ENCODE measurements around the gene RASEF. TPM values are rescaled to one million over a fixed set of nuclear protein-coding genes. Genes with fewer than 3 reads are reported as not detected.
A peak's percentile ranks its signal among the peaks of the same experiment; 100 is the strongest.
"Not testable (repeated sequence)": the region's sequence is repeated elsewhere in the genome, so short reads cannot be mapped to it uniquely, and the experiment has no call there.

The RASEF gene
- polyA plus RNA-seq, 2 of the 4 experiments (the other 2 are of a cell fraction): 5.1 to 8.8 TPM

DNA sequence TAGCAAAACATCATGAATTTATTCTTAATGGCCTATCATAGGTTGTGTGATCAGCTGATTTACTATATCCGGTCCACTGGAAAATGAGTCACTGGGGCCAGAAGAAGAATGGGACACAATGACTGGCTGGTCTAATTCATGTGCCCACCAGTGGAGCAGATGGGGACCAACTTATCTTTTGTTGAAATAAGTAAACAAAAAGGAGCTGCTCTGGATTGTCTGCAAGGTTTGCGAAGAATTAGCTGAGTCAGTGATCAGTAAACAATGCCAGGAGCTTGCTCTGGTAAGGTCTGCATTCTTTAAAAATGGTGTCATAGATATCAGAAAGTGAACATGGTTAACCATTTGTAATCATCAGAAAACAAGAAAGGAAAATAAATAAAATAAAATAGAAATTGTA, 128.0 kb downstream of the RASEF start (continued):
- TF ChIP-seq CBX8 (IDR thresholded peaks at IDR 0.05) (no peak), CEBPB (IDR thresholded peaks at IDR 0.05) (peak; percentile 38 to 78; a peak in 2 of 4 replicates), JUNB (IDR thresholded peaks at IDR 0.05) (peak; percentile 98), CBX2 (IDR thresholded peaks at IDR 0.05; ENCODE audit: borderline replicate concordance, low read depth) (no peak), GATA3 (IDR thresholded peaks at IDR 0.05; ENCODE audit: borderline replicate concordance) (peak; percentile 91), KDM1A (IDR thresholded peaks at IDR 0.05; ENCODE audit: low read depth) (no peak), MYC (IDR thresholded peaks at IDR 0.05; ENCODE audit: borderline replicate concordance, low read length) (no peak), RAD21 (conservative IDR thresholded peaks at IDR 0.05 in 1 of 2, IDR thresholded peaks at IDR 0.05 in 1 of 2) (peak in 1 of 2 experiments; percentile 46; a peak in 3 of 5 replicates), HOXA7 (CRISPR knock-in tag; IDR thresholded peaks at IDR 0.05) (no peak), EHF (CRISPR knock-in tag; IDR thresholded peaks at IDR 0.05) (no peak), FOSL2 (IDR thresholded peaks at IDR 0.05) (peak; percentile 96), FOSL2 (CRISPR knock-in tag; IDR thresholded peaks at IDR 0.05) (peak; percentile 94)
- TF ChIP-seq, protein P1, sequence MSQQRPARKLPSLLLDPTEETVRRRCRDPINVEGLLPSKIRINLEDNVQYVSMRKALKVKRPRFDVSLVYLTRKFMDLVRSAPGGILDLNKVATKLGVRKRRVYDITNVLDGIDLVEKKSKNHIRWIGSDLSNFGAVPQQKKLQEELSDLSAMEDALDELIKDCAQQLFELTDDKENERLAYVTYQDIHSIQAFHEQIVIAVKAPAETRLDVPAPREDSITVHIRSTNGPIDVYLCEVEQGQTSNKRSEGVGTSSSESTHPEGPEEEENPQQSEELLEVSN (IDR thresholded peaks at IDR 0.05; ENCODE audit: borderline replicate concordance, low read depth): no peak
- TF ChIP-seq, protein P2, sequence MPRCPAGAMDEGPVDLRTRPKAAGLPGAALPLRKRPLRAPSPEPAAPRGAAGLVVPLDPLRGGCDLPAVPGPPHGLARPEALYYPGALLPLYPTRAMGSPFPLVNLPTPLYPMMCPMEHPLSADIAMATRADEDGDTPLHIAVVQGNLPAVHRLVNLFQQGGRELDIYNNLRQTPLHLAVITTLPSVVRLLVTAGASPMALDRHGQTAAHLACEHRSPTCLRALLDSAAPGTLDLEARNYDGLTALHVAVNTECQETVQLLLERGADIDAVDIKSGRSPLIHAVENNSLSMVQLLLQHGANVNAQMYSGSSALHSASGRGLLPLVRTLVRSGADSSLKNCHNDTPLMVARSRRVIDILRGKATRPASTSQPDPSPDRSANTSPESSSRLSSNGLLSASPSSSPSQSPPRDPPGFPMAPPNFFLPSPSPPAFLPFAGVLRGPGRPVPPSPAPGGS (IDR thresholded peaks at IDR 0.05): peak; percentile 84; the same call in 1 of the 3 replicates
- TF ChIP-seq, protein P3, sequence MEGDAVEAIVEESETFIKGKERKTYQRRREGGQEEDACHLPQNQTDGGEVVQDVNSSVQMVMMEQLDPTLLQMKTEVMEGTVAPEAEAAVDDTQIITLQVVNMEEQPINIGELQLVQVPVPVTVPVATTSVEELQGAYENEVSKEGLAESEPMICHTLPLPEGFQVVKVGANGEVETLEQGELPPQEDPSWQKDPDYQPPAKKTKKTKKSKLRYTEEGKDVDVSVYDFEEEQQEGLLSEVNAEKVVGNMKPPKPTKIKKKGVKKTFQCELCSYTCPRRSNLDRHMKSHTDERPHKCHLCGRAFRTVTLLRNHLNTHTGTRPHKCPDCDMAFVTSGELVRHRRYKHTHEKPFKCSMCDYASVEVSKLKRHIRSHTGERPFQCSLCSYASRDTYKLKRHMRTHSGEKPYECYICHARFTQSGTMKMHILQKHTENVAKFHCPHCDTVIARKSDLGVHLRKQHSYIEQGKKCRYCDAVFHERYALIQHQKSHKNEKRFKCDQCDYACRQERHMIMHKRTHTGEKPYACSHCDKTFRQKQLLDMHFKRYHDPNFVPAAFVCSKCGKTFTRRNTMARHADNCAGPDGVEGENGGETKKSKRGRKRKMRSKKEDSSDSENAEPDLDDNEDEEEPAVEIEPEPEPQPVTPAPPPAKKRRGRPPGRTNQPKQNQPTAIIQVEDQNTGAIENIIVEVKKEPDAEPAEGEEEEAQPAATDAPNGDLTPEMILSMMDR (IDR thresholded peaks at IDR 0.05): no peak
- TF ChIP-seq, protein P4, sequence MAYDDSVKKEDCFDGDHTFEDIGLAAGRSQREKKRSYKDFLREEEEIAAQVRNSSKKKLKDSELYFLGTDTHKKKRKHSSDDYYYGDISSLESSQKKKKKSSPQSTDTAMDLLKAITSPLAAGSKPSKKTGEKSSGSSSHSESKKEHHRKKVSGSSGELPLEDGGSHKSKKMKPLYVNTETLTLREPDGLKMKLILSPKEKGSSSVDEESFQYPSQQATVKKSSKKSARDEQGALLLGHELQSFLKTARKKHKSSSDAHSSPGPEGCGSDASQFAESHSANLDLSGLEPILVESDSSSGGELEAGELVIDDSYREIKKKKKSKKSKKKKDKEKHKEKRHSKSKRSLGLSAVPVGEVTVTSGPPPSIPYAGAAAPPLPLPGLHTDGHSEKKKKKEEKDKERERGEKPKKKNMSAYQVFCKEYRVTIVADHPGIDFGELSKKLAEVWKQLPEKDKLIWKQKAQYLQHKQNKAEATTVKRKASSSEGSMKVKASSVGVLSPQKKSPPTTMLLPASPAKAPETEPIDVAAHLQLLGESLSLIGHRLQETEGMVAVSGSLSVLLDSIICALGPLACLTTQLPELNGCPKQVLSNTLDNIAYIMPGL (CRISPR knock-in tag; IDR thresholded peaks at IDR 0.05; ENCODE audit: borderline replicate concordance): no peak

DNA sequence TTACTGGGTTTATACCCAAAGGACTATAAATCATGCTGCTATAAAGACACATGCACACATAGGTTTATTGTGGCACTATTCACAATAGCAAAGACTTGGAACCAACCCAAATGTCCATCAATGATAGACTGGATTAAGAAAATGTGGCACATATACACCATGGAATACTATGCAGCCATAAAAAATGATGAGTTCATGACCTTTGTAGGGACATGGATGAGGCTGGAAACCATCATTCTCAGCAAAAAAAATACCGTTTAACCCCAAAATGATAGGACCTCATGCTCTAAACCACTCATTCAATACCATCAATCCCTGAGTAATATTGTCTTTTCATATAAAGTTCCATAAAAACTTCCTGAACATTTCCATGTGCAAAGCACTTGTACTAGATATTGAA, 128.9 kb downstream of the RASEF start:
- FAIRE-seq; H3K9me3 ChIP-seq; H3K4me2 ChIP-seq; POLR2A ChIA-PET; DNase-seq (ENCODE audit: low read depth in 1 of 2, low spot score in 1 of 2); ATAC-seq; H3K4me3 ChIP-seq: not testable (repeated sequence)
- WGBS (ENCODE audit: missing lambda C conversion rate): 72% methylated on average over 1 of the region's 1 CpG
- CTCF ChIA-PET: interaction anchor here (1.0 kb wide), 1 partner anchor 19 kb away, joined by 3 read pairs; no protein-coding TSS in a partner anchor
- Histone ChIP-seq H3K27ac (peak overlapping the region; percentile 51 to 80; a peak in 5 of 6 replicates), H3K4me1 (peaks cover 33% of the 10 kb centered on the region)

DNA sequence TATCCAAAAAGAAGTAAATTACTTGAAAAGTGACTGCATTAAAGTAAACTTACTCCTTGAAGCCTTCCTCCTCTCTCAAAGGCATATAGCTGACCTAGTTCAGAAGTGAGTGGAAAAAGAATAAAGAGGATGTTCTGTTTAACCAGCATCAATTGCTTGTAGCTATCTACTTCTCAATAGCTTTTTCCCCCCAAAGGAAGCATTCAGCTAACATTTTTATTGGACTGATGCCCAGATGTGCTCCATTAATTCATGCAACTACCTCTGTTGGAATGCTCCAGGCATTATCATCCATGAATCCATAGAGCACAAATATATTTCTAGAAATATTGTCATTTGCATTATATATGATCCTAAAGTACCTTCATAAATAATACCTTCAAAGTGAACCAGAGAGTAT, 132.8 kb downstream of the RASEF start:
- TF ChIP-seq, protein P4 (CRISPR knock-in tag; IDR thresholded peaks at IDR 0.05; ENCODE audit: borderline replicate concordance): no peak
- TF ChIP-seq ESRRA (IDR thresholded peaks at IDR 0.05; ENCODE audit: borderline replicate concordance, low read length): no peak
- TF ChIP-seq, protein P5, sequence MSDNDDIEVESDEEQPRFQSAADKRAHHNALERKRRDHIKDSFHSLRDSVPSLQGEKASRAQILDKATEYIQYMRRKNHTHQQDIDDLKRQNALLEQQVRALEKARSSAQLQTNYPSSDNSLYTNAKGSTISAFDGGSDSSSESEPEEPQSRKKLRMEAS (IDR thresholded peaks at IDR 0.05): no peak
- TF ChIP-seq, protein P6, sequence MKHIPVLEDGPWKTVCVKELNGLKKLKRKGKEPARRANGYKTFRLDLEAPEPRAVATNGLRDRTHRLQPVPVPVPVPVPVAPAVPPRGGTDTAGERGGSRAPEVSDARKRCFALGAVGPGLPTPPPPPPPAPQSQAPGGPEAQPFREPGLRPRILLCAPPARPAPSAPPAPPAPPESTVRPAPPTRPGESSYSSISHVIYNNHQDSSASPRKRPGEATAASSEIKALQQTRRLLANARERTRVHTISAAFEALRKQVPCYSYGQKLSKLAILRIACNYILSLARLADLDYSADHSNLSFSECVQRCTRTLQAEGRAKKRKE (CRISPR knock-in tag; IDR thresholded peaks at IDR 0.05; ENCODE audit: low read depth): no peak
- ChIA-PET POLR2A (no interaction called here), CTCF (no interaction called here)
- DNase-seq (ENCODE audit: low read depth in 1 of 2, low spot score in 1 of 2): no peak
- H3K9me3 ChIP-seq: 0 out of 3 replicates have a peak, but pooled peaks cover 4% of the 10 kb centered on the region
- H3K4me3 ChIP-seq: no peak overlapping the region
- no peak for FAIRE-seq
- ATAC-seq: no peak
- peaks cover 6% of the 10 kb centered on the region; the same call in 2 of the 3 replicates for H3K4me1 ChIP-seq
- no peak overlapping the region for H3K27ac ChIP-seq
- H3K4me2 ChIP-seq: no peak overlapping the region
